MCF 10A (cell line): Measurements from ENCODE around the gene STARD13. TPM values are rescaled to one million over a fixed set of nuclear protein-coding genes. Genes with fewer than 3 reads are reported as not detected.

Source experiments
- Bru-seq: library from RNA; stranded (reverse); fragments of 400-500 nt; gene quantifications from one replicate; lab custom pipeline; 2021; lab: Mats Ljungman, UMichigan
- BruChase-seq, 2 experiments: library from RNA; stranded (reverse); fragments of 400-500 nt; gene quantifications; one replicate each; lab custom pipeline; 2021; lab: Mats Ljungman, UMichigan
- BruUV-seq: library from RNA; stranded (reverse); fragments of 400-500 nt; replicated peaks from 2 replicates; lab custom pipeline; 2021; lab: Mats Ljungman, UMichigan
- CTCF ChIA-PET: fragments of 300-600 bp; sonication (Branson Sonifier 250); formaldehyde crosslinking; extraction: SDS; loops from one replicate; lab custom pipeline; 2021; ENCODE audit warnings: antibody characterized with exemption, inconsistent platforms; lab: Yijun Ruan, JAX
- POLR2A ChIA-PET: fragments of 300-600, 350-650 bp; sonication (Branson Sonifier 250); formaldehyde crosslinking; extraction: SDS; loops from one replicate; lab custom pipeline; 2020; ENCODE audit warnings: antibody characterized with exemption, inconsistent platforms; lab: Yijun Ruan, JAX
- DNase-seq: peaks from one replicate; pipeline ENCODE4 v3.0.0-alpha.2; 2018; ENCODE audit not compliant: unreplicated experiment
- H3K27ac Mint-ChIP-seq: one replicate; pipeline ENCODE4 v1.8.0; 2022; ENCODE audit warnings: mild to moderate bottlenecking, low read depth, mixed read lengths; ENCODE audit not compliant: unreplicated experiment
- H3K27me3 Mint-ChIP-seq: one replicate; pipeline ENCODE4 v1.8.0; 2022; ENCODE audit warnings: mixed read lengths; ENCODE audit not compliant: insufficient read depth, unreplicated experiment
- H3K36me3 Mint-ChIP-seq: one replicate; pipeline ENCODE4 v1.8.0; 2022; ENCODE audit warnings: mild to moderate bottlenecking, moderate library complexity, mixed read lengths; ENCODE audit not compliant: insufficient read depth, unreplicated experiment
- H3K4me1 Mint-ChIP-seq: one replicate; pipeline ENCODE4 v1.8.0; 2022; ENCODE audit warnings: mixed read lengths; ENCODE audit not compliant: insufficient read depth, unreplicated experiment
- H3K4me3 Mint-ChIP-seq: one replicate; pipeline ENCODE4 v1.8.0; 2022; ENCODE audit warnings: mild to moderate bottlenecking, moderate library complexity, mixed read lengths; ENCODE audit not compliant: unreplicated experiment
- H3K9me3 Mint-ChIP-seq: one replicate; pipeline ENCODE4 v1.8.0; 2022; ENCODE audit warnings: mixed read lengths; ENCODE audit not compliant: unreplicated experiment
- CTCF ChIP-seq: fragments of 200-600 bp; IDR thresholded peaks from one replicate; pipeline ENCODE4 v1.8.0; 2022; ENCODE audit warnings: antibody characterized with exemption, mild to moderate bottlenecking; ENCODE audit not compliant: unreplicated experiment
- intact Hi-C: fragments of 100-400 bp; cut with micrococcal nuclease; formaldehyde crosslinking; loops from 2 replicates; pipeline ENCODE4 v1.14.1; 2022
- long read RNA-seq: library from polyadenylated mRNA; stranded (forward); transcript quantifications from one replicate; pipeline ENCODE4 v2.0.0, GENCODE V29; 2022
- total RNA-seq: library from RNA; stranded (reverse); gene quantifications from 2 replicates; pipeline ENCODE4 v1.2.3, GENCODE V29; 2022

STARD13 gene
- 26.3 and 31.9 TPM in 2 replicates for total RNA-seq
- percentile 93 among the genes with signal in this experiment for Bru-seq, nascent RNA
- percentile 67 among the genes with signal in this experiment for BruChase-seq, experiment 1, labeled RNA remaining after a 6-hour chase
- BruChase-seq, experiment 2, labeled RNA remaining after a 2-hour chase = percentile 75 among the genes with signal in this experiment
- long read RNA-seq, full-length matches to known transcripts = 17 of 29 reads
- long read RNA-seq, partial matches to known transcripts = 8 of 29 reads
- long read RNA-seq, other reads (novel, unspliced or antisense) = 4 of 29 reads

DNA sequence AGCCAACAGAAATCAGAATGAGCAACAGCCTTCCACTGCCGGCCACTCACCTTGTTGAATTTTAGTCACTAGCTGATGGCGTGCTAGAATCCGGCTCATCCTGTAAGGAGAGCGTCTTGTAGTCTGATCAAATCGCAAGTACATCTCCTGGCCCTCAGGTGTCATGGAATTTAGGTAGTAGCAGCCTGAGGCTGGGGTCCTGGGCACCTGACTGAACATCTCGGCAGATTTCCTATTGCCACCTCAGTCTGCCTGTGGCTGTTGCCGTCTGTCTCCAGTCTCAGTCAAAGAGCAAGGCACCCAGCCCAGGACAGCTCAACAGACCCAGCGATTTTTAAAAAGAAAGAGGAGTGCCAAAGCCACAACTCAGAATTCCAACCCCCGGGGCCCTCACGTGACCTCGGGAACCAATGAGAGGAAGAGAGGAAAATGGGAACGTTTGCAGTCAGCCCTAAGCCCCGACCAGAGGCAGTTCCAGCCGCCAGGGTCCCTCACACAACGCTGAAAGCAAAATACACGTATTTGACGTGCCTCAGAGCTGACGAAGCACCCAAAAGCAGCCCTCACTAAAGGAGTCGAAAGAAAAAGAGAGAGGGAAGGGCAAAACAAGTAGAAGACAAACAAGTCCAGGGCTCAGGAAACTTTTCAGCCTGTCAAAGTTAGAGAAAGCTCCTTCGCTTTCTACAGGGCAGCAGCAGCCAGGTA, at the start of gene STARD13:
STARD13 (minus strand) TSS at position 336 of the 705 bp plus-strand sequence; CDS start at position 219, 117 bp downstream.
- POLR2A ChIA-PET = interaction anchor here (0.6 to 5.8 kb wide), 47 partner anchors 9 to 747 kb away, joined by 3 to 192 read pairs (median 5); partner anchors contain the start of genes N4BP2L2 and RFC3
- DNase-seq = peak; percentile 97
- Mint-ChIP-seq H3K27me3 (no peaks in the 10 kb centered on the region), H3K27ac (peak within 1 kb of the TSS; percentile 95), H3K4me3 (peak within 1 kb of the TSS; percentile 91), H3K9me3 (no peaks in the 10 kb centered on the region), H3K4me1 (peaks cover 30% of the 10 kb centered on the region), H3K36me3 (peaks cover 12% of the 10 kb centered on the region)
- TF ChIP-seq CTCF = peak; percentile 12
- BruUV-seq = no TSS peak
- intact Hi-C loops = loop anchor here (1.0 to 2.0 kb wide), 3 partner anchors 23 to 257 kb away; no protein-coding TSS in a partner anchor
- CTCF ChIA-PET = interaction anchor here (0.6 to 1.6 kb wide), 8 partner anchors 8 to 697 kb away, joined by 3 to 6 read pairs (median 4); no protein-coding TSS in a partner anchor

DNA sequence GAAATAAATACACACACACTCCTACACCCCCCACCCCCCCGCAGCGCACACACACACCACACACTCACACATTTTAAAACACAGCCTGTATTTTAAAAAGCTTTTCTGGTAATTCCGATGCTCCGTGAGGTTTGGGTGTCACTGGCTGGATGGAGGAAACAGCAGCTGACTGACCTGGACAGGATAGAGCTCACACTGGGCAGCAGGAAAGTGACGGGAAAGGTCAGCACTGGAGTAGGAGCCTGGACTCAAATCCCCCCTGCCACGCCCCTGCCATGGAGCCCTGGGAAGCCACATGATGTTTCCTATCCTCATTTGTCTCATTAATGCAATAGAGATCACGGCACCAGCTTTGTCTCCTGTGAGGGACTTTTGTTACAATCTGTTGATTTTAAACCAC, 49.3 kb upstream of the STARD13 start:
- Mint-ChIP-seq H3K4me1 (no peaks in the 10 kb centered on the region), H3K27ac (no peak overlapping the region), H3K27me3 (no peaks in the 10 kb centered on the region), H3K9me3 (no peaks in the 10 kb centered on the region), H3K4me3 (no peak overlapping the region), H3K36me3 (no peaks in the 10 kb centered on the region)
- no TSS peak for BruUV-seq
- CTCF ChIA-PET = no interaction called here
- DNase-seq = no peak
- no peak for TF ChIP-seq CTCF
- POLR2A ChIA-PET = no interaction called here
- intact Hi-C loops = no loop called here

DNA sequence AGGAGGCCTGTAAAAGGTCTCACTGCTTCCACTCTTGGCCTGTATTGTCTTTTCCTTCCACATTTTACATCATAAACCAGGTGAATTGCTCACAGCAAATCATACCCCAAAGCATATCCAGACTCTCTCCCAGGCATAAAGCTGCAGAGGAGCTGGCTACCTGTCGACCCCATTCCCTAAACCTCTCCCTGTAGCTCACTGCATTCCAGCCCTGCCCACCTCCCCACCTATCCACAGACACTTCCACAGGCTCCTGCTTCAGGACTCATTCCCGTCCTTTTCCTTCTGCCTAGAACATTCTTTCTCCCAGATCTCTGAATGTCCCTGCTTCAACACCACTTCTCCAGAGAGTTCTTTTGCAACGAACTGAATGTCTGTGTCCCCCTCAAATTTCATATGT, 46.4 kb upstream of the STARD13 start:
- TF ChIP-seq CTCF = no peak
- no peak overlapping the region for H3K4me3 Mint-ChIP-seq
- no peak for DNase-seq
- intact Hi-C loops = no loop called here
- H3K36me3 Mint-ChIP-seq = no peaks in the 10 kb centered on the region
- no peaks in the 10 kb centered on the region for H3K4me1 Mint-ChIP-seq
- no peak overlapping the region for H3K27ac Mint-ChIP-seq
- BruUV-seq = no TSS peak
- no peaks in the 10 kb centered on the region for H3K9me3 Mint-ChIP-seq
- H3K27me3 Mint-ChIP-seq = no peaks in the 10 kb centered on the region
- CTCF ChIA-PET = interaction anchor here (1.0 kb wide), 1 partner anchor 13 kb away, joined by 3 read pairs; no protein-coding TSS in a partner anchor
- POLR2A ChIA-PET = interaction anchor here (0.6 kb wide), 1 partner anchor 20 kb away, joined by 3 read pairs; no protein-coding TSS in a partner anchor

GRCh38 chr13:33330483-33330882, 44.9 kb upstream of the STARD13 start:
- Mint-ChIP-seq H3K4me1 (no peaks in the 10 kb centered on the region), H3K9me3 (no peaks in the 10 kb centered on the region), H3K4me3 (no peak overlapping the region), H3K36me3 (no peaks in the 10 kb centered on the region), H3K27me3 (no peaks in the 10 kb centered on the region), H3K27ac (no peak overlapping the region)
- intact Hi-C loops = no loop called here
- TF ChIP-seq CTCF = no peak
- ChIA-PET POLR2A (no interaction called here), CTCF (no interaction called here)
- DNase-seq = no peak
- no TSS peak for BruUV-seq
